Endothelial cell of hepatic sinusoid (primary cell): ENCODE results near the gene GGA3.
"Not testable (repeated sequence)": the region's sequence is repeated elsewhere in the genome, so short reads cannot be mapped to it uniquely, and the experiment has no call there.

Experiments used
- in situ Hi-C: cut with HindIII; loops from 2 replicates; pipeline ENCODE4 v1.10.0; 2017; ENCODE audit warnings: low sequenced_read_pairs

The GGA3 gene

GRCh38 chr17:75225016-75225415 lies 36.4 kb downstream of the GGA3 start:
- in situ Hi-C loops: no loop called here

GRCh38 chr17:75219815-75220214 lies 41.6 kb downstream of the GGA3 start:
- in situ Hi-C loops: no loop called here

- in situ Hi-C loops: no loop called here
Observed at GRCh38 chr17:75218131-75218530, 43.3 kb downstream of the GGA3 start.

GRCh38 chr17:75209061-75209460 lies 52.3 kb downstream of the GGA3 start:
- in situ Hi-C loops: no loop called here

- in situ Hi-C loops: no loop called here
Observed at GRCh38 chr17:75208161-75208560, 53.2 kb downstream of the GGA3 start.

GRCh38 chr17:75207760-75208159 lies 53.6 kb downstream of the GGA3 start:
- in situ Hi-C loops: no loop called here

- in situ Hi-C loops: not testable (repeated sequence)
Observed at GRCh38 chr17:75207050-75207407, 54.4 kb downstream of the GGA3 start.

GRCh38 chr17:75205793-75206163 lies 55.6 kb downstream of the GGA3 start:
- in situ Hi-C loops: no loop called here

- in situ Hi-C loops: no loop called here
Observed at GRCh38 chr17:75205037-75205792, 56.2 kb downstream of the GGA3 start, which contains the start of gene NUP85. Gene NUP85, plus strand, starts transcription at chr17:75205679. Its CDS starts 83 bp downstream, at chr17:75205762.

- in situ Hi-C loops: no loop called here
Observed at GRCh38 chr17:75199886-75200618, 61.4 kb downstream of the GGA3 start.

GRCh38 chr17:75194879-75195278 lies 66.5 kb downstream of the GGA3 start:
- in situ Hi-C loops: no loop called here

- in situ Hi-C loops: no loop called here
Observed at GRCh38 chr17:75191584-75191983, 69.8 kb downstream of the GGA3 start.

GRCh38 chr17:75188614-75189013 lies 72.8 kb downstream of the GGA3 start:
- in situ Hi-C loops: no loop called here
